Stimulated activated CD8-positive, alpha-beta memory T cell treated with anti-CD3 and anti-CD28 coated beads, Interleukin-2, amount 100 ng/mL, for 48 hours (primary cell): ENCODE results near the gene WNT16.
"Not testable (repeated sequence)": the region's sequence is repeated elsewhere in the genome, so short reads cannot be mapped to it uniquely, and the experiment has no call there.

Source experiments
- DNase-seq, 2 donors: peaks; one replicate each; pipeline ENCODE4 v3.0.0-alpha.2; 2020; ENCODE audit warnings: low read depth in 2 of 2

Gene WNT16

GRCh38 chr7:121306565-121306964 is 22.2 kb upstream of the WNT16 start:
- DNase-seq: no peak

DNA sequence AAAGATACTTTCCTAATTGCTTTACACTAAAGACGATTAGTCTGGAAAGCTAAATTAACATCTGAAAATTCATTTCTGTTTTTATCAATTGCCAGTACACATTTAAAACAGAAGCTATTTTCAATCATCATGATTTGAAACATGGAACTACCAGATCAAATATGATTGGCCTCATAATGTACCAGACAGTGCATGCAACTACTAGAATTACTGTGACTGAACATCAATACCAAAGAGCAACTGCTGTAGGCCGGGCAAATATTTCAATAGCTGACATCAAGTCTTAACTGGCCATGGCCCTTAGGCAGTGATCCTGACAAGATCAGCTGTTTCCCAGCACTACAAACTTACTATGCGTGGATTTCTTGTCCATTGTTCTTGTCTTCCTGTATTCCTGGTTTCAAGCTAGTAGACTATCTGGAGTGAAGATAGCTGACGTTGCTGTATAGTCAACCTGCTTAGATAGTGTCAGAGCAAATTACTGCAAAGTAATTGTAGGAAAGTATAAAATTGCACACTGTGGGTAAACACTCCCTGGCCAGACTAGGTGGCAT is 21.7 kb upstream of the WNT16 start:
- DNase-seq: no peak

DNA sequence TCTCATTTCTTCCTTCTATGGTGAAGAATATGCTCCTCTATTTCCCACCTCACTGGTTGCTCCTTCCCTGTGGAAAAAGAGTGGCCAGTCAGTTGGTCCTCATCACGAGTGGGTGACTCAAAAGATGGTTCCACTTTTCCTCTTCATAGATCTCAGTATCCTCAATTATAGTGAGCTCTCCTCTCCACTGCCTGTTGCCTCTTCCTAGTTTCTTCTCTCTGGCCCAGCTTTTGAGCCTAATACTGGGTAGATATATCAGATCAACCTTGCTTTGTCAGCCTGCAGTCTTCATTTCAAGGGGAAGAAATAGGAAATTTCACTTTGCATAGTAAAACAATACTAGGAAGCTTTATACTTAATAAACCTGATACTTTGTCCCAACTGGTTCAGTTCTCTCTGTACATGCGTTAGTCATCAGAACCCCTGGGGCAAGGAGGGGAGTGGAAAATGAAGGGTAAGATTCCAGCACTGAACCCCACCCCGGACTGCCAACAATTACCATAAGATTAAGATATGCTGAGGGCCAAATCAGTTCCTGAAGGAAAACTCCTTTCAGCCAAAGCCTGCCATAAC is 15.5 kb upstream of the WNT16 start:
- no peak for DNase-seq

DNA sequence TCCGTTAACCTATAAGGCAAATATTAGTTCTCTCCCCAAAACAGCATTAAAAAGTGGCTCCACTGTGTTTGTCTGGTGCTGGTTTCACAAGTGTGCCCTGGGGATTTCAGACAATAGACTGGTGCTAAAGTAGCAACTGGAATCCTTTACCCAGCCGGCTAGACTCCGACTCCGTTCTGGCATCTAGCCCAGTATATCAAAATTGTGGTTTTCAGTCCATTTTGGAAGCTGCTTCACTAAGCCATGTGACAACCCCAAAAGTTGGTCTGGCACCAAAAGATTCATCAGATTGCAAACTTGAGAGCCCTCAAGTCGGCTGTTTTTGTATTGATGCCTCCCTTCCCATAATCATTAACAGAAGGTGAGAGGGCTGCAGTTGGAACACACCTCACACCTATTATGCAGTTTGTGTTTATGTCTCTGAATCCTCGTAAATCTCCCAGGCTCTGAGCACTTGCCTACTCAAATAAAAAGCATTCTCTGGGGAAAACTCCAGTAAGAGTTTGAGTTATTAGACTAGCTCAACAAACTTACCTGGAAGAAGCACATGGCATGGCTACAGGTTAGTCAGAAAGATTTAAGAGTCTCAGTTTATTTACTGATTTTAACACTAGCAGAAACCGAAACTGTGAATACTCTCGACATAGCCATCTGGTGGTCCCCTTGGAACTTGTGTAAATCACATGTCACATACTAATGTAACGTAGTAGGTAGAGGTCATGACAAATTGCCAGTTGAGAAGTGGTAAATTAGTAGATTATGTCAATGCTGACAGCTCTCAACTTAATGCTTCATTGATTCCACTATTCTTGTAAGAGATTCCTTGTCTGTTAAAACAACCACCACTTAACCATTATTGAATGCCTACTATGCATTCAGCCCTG is 14.8 kb upstream of the WNT16 start:
- DNase-seq: no peak

DNA sequence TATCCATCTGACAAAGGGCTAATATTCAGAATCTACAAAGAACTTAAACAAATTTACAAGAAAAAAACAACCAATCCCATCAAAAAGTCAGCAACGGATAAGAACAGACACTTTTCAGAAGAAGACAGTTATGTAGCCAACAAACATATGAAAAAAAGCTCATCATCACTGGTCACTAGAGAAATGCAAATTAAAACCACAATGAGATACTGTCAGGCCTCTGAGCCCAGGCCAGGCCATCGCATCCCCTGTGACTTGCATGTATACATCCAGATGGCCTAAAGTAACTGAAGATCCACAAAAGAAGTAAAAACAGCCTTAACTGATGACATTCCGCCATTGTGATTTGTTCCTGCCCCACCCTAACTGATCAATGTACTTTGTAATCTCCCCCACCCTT is 13.6 kb upstream of the WNT16 start:
- DNase-seq: not testable (repeated sequence)

DNA sequence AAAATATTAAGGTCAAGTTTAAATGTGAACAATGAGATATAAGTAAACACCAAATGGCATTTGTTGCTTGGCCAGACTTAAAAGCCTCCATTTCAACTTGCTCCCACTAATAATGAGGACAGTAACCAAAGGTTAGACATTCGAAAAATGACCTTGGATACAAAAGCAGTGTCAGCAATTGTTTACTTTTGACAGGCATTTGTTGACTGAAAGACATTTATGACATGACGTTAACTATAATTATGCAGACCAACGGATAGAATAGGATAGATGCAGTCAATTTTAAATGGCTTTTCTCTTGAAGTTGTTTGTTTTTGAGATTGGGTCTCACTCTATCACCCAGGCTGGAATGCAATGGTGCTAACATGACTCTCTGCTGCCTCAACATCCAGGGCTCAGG is 6.3 kb upstream of the WNT16 start:
- no peak for DNase-seq

- DNase-seq: no peak
Measured at GRCh38 chr7:121323515-121324302, 5.1 kb upstream of the WNT16 start.

DNA sequence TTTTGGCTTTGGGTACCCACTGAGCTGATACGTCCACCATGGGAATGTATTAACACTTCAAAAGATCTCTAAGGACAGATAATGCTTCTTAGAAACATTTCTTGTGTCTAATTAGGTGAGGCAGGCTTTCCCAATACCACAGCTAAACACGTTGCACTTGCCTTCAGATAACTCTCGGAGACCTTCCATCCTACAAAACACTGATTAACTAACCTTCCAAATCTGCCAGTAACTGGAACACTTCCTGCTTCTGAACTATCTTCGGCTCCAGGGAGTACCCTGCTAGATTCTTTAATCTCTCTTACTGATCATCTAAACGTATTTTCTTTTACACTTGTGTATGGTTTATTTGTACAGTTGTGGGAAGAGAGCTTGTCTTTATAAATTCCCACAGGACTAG is 1.1 kb upstream of the WNT16 start:
- DNase-seq: no peak

DNA sequence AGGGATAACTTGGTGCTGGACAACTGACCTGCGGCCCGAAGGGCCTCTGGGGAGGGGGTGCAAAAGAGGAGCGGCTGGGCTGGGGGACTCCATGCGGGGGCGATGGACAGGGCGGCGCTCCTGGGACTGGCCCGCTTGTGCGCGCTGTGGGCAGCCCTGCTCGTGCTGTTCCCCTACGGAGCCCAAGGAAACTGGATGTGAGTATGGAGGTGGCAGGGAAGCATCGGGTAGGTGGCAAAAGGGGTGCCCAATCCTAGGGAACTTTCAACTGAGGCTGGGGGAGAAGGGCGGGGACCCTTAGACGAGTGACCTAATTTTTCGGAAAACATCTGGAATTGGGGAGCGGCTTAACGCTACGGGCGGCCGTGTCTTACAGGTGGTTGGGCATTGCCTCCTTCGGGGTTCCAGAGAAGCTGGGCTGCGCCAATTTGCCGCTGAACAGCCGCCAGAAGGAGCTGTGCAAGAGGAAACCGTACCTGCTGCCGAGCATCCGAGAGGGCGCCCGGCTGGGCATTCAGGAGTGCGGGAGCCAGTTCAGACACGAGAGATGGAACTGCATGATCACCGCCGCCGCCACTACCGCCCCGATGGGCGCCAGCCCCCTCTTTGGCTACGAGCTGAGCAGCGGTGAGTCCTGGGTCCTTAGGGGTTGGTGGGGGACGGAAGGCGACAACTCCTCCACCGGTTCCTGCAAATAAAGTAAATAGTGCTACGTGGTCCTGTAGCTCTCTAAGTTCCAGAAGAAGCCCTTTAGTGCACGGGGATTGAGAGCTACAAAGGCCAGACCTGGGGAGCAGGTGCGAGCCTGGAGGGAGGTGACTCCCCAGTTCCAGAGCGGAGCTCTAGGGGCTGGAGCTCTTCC is 622 bp downstream of the WNT16 start:
- DNase-seq: peak in 1 of 2 donors; percentile 13

DNA sequence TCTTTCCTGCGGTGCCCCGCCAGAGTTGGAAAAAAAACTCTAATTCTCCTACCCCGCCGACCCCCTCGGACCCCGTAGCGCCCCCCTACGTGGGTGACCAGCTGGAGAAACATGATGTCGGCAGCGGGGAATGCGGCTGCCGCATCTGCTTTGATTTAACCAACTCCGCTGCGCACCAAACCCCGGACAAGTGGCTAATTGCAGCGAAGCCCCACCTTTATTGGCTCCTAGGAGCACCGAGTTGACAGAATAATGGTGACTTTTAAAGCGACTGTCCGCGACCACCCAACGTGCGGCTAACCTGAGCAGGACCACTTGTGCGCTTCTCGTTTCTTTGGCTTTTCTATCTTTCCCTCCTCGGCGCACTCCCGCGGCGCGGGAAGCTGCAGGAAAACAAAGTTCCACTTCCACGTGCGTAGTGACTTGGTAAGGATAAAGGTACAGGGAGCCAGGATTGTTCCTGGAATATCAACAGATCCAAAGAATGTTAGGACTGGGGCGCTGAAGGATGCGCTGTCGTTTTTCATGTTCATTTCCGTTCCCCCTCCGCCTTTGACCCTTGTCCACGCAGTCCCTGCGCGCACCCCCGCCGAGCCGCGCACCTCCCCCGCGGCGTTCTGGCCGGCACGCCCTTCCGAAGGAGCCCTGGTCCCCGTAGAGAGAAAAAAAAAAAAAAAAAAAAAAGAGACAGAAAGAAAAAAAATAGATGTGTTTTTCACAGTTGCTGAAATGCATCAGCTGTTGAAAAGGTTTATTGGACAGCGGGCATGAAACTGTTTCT is 1.4 kb downstream of the WNT16 start:
- no peak for DNase-seq

DNA sequence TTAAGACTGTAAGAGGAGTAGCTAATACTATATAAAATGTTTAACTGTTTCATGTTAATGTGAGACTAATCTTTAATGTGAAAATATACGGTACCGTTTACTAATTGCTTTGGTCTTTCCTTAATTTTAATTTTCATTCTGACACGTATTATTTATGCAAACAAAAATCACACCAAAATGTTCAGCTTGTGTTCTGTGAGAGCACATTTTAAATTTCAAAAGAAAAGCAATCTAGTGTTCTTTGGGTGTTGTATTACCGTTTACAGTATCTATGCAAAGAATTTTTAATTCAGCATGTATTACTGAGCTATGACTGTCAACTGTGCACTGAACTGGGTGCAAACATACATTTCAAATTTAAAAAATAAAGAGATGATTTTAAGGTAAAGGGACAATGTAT is 2.2 kb downstream of the WNT16 start:
- DNase-seq: no peak

- DNase-seq: no peak
Measured at GRCh38 chr7:121331574-121331973, 2.8 kb downstream of the WNT16 start.

DNA sequence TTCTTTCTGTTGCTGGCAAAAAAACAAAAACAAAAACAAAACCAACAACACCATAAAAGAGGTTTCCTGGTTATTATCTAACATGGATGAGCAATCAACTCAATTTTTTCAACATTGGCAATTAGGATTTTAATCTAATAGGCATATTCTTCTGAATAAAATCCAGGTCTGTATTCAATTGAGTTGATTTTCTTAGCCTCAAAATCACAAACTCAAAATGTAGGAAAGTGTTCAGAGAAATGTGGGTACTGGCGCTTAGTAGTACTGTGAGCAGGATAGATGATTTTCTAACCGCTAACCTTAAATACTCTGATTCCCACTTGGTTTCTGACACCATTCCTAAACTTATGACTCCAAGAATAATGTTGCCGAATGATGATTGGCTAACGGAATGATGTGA is 5.6 kb downstream of the WNT16 start:
- DNase-seq: no peak

DNA sequence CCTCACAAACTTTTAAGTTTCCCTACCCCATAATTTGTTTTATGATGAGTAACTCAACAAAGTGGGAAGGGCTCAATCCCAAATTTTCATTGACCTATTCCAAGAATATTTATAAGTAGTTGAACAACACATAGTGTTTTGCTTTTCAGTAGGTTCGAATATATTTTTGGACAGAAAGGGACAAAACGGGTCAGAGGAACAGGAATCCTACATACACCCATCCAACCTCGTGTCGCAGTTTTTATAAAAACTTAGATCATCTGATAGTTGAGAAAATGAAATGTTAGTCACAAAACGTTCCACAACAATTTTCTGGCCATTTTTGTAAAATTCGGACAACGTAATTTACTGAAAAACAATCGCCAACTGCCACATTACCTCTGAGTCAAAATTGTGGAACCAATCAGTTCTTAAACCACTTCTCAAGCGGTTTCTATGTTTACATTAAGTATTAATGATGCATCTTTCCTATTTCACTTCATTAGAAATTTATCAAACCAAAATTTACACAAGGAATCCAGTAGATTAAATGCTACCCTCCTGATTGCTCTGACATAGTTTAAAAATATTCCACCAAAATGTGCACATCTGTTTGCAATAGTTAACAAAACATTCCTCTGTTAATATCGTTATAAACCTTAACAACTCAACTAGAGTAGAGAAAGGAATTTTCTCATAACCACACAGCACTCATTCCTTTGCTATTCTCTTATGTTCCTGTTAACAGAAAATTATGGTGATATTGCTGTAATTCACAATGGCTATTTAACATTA is 6.3 kb downstream of the WNT16 start:
- no peak for DNase-seq

DNA sequence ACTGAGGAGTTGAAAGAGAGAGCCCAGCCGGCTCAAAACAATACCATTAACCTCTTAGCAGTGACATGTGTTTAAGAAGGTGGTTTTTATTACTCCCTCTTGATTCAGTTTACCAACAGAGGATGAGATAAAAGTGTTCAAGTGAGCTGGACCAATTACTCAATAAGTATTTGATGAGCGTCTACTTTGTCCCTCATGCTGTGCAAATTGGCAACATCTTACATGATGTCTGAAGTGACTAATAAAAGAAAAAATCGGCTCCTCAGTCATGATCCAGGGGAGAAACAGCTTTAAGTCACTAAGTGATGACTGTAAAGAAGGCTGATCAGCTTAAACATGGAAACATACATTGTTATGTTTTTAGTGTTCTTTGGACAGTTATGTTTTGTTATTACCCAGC is 7.8 kb downstream of the WNT16 start:
- DNase-seq: no peak

DNA sequence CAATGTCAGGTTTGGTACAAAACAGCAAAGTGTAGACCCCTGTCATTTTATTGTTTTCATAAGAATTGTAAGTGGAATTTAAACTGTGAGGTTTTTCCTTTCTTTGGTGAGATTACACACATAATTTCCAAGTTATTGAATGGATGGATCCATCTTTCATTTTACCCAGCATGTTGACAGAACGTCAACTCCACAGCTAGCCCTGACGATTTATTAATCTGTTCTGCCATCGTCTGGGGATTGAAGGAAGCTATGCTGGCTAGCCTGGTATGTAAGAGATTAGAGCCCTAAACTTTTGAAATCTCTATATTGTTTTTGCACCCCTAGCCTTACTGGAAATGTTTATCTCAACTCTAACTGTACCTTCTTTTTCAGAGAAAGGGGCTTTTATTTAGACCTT is 8.6 kb downstream of the WNT16 start:
- no peak for DNase-seq

DNA sequence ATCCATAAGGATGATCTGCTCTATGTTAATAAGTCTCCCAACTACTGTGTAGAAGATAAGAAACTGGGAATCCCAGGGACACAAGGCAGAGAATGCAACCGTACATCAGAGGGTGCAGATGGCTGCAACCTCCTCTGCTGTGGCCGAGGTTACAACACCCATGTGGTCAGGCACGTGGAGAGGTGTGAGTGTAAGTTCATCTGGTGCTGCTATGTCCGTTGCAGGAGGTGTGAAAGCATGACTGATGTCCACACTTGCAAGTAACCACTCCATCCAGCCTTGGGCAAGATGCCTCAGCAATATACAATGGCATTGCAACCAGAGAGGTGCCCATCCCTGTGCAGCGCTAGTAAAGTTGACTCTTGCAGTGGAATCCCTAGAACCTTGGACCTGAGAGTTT is 10.3 kb downstream of the WNT16 start:
- no peak for DNase-seq

DNA sequence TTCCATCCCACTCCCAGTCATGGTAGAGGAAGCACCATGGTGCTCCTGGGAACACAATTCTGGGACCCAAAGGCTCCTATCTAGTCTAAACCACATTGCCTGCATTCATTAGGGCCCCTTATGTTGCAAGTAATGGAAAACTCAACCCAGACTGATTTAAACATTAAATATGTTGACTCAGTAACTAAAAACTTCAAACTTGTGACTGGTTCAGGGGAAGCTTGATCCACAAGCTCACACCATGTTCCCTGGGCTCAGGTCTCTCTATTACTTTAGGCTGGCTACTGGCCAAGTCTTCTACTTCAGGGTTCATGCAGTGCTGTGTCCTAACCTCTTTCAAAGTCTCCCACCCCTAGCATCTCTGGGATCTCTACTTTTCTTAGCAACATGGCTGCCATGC is 13.1 kb downstream of the WNT16 start:
- DNase-seq: no peak

DNA sequence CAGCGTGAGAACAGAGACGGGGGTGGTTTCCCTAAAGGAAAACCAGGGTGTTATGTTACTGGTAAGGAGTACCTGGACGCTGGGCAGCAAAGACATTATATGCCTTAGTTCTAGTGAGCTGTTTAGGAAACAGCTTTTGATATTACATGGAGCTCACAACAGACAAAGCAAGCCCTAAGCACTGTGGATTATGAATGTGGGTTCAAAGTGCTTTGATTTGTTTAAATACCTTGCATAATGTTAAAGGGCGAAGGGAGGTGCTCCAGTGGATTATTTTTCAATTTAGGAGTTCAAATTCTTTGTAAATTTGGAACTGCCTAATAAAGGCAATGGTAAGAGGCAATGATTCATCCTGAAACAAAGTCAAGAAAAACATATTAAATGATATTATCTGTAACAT is 13.8 kb downstream of the WNT16 start:
- DNase-seq: no peak

GRCh38 chr7:121343302-121343701 is 14.5 kb downstream of the WNT16 start:
- no peak for DNase-seq
